ENCODE results near the gene MSI2. TPM values are rescaled to one million over a fixed set of nuclear protein-coding genes. Genes with fewer than 3 reads are reported as not detected.

Gene MSI2
- total RNA-seq, 1 donor from 2014 or later, result 110 TPM

GRCh38 chr17:57528058-57528451, 271.7 kb downstream of the MSI2 start:
- ATAC-seq (ENCODE audit: poor library complexity) (no peak), DNase-seq (no peak)
- intact Hi-C loops (cut with DNase I), result no loop called here

- ATAC-seq (ENCODE audit: poor library complexity), result no peak
- intact Hi-C loops (cut with DNase I), result no loop called here
- DNase-seq, result no peak
Measured at GRCh38 chr17:57530026-57530425, 273.7 kb downstream of the MSI2 start.

DNA sequence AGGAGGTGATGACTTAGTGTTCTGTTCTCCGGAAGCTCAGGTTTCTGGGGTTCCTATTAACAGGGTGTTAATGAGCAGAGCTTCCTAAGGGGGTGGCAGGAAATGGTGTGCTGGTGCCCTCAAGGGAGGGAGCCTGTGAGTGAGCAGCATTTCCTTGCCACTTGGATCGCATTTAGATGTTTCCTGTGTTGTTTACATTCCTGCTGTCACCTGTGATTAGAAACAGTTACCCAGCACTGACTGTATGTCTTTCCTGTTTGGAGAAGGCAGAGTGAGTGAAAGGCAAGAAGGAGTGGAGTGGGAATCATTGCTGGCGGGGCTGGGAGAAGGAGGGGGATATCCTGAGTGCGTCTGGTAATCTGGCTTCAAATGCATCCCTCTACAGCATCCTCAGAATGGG, 274.2 kb downstream of the MSI2 start:
- no peak for DNase-seq
- ATAC-seq (ENCODE audit: poor library complexity), result no peak
- intact Hi-C loops (cut with DNase I), result no loop called here

- ATAC-seq (ENCODE audit: poor library complexity) (no peak), DNase-seq (no peak)
- intact Hi-C loops (cut with DNase I), result no loop called here
Measured at GRCh38 chr17:57531078-57531477, 274.8 kb downstream of the MSI2 start.

DNA sequence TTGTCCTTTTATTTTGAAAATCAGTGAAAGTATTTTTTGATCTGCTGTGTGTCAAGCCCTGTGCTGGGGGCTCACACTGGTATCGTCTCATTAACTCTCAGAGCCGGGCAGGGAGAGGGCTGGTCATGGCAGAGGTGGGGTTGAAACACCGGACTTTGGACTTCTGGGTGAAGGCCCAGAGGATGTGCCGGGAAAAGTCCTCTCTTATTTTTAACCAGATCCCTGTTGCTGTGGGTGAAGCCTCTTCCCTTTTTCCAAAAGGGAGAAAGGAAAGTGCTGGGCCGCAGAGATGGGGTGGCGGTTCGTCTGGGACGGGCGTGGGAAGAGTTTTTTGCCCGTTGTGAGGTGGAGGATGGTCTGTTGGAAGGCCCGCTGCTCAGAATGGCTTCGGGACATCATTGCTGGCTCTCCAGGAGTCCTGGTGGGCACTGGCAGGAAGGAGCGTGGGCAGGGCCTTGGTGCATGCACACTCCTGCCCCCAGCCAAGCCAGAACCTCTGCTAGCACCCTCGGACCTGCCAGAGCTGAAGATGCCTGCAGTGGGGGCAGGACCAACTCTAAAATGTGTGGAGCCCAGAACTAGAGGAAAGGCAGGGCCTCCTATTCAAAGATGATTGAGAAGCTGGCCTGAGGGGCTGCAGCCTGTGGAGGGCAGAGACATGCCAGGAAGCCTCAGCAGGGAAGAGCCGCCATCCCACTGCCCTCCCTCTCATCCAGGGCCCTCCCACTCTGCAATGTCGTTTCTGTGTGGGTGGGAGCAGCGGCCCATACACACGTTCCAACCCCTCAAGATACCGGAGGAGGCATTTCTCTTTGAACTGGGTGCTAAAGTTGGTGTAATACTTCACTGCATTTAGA, 275.6 kb downstream of the MSI2 start:
- ATAC-seq (ENCODE audit: poor library complexity) (no peak), DNase-seq (no peak)
- intact Hi-C loops (cut with DNase I), result no loop called here

DNA sequence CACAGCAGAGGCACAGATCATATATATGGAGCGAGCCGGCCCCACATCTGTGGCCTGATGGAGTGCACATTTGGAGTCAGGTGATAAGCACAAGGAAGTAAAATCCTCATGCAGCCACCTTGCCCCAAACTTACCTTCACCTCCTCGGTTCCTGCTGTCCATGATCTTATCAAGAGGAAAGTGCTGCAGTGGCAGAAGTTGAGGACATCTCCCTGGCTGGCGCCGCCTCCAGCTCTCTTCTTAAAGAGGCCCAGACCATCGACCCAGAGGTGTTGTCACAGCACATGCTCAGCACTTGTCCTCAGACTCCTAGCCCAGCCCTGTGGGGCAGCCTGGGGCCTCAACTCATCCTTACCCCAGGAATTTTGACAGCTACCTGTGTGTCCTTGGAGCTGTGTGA, 276.2 kb downstream of the MSI2 start:
- intact Hi-C loops (cut with DNase I), result no loop called here
- no peak for ATAC-seq (ENCODE audit: poor library complexity)
- DNase-seq, result no peak

GRCh38 chr17:57532966-57533365, 276.6 kb downstream of the MSI2 start:
- intact Hi-C loops (cut with DNase I), result no loop called here
- no peak for DNase-seq
- ATAC-seq (ENCODE audit: poor library complexity), result no peak

DNA sequence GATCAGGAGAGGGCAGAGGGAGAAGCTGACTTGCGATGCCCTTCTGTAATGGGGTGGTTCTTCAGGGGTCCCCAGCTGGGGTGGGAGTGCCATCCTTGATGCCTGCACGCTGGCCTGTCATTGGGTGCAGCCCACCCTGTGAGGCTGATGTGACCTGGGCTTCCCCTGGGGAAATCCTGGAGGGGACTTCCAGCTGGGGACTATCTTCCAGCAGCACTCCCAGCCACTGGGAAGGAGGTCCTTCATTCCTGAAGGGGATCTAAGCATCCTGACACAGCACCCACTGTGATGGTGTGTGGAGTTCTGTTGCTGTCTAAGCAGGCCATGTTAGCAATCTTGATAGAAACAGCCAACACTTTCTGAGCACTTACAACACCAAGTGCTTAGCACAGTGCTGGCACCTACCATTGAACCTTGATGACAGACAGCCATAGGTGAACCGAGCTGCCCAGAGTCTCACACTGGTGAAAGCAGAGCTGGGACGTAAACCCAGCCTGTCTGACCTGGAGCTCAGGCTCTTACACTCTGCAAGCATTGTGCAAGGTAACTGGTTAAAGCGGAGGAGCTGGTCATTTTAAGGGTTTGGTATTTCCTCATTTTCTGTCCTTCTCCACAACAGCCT, 277.5 kb downstream of the MSI2 start:
- ATAC-seq (ENCODE audit: poor library complexity) (peak; percentile 28), DNase-seq (no peak)
- intact Hi-C loops (cut with DNase I), result no loop called here

DNA sequence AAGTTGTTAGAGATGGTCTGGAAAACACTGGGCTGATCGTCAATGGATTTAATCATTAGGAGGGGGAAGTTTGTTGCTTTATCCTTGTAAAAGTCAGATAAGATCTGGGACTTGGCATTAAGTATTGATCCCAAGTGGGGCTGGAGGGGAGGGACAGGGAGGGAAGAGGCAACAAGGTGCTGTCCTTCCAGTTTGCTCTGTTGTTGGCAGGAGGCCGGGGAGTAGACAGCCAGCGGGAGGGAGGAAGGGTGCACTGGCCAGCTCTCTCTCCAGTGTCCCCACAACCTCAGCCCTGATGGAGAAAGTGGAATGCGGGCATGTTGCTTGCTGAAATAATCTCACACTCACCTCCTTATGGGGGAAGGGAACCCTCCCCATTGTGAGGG, 278.5 kb downstream of the MSI2 start:
- DNase-seq, result no peak
- intact Hi-C loops (cut with DNase I), result no loop called here
- peak; percentile 48 for ATAC-seq (ENCODE audit: poor library complexity)

DNA sequence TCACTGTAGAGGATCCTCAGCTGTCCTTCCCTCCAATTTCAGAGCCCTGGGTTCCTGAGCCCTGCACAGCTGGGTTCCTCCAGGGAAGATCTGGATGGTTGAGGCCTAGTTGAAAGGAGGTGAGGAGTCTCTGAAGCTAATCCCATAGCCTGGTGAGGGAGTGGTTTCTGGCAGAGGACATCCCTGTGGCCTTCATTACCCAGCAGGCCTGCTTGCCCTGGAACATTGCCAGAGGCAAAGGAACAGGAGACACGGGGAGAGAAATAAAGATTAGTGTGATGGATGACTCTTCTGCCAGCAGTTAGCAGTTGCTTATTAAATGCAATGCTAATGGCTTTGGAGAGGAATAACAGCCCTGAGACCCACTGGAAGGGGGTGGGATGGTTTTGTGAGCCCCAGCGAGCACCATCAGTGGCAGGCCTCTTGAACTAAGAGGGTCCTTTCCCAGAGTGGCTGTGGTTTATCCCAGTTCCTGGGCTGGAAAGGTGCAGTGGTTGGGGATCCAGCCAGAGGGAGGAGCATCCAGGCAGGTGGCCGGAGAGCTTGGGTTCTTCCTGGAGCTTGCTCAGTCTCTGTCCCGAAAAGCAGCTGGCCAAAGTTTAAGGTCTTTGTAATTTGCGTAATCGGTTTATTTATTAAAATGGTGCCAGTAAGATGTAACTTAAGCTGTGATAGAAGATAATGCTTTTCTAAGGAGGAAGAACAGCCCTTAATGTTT, 279.1 kb downstream of the MSI2 start:
- DNase-seq (no peak), ATAC-seq (ENCODE audit: poor library complexity) (peak; percentile 29)
- intact Hi-C loops (cut with DNase I), result no loop called here

GRCh38 chr17:57536289-57536688, 280.0 kb downstream of the MSI2 start:
- intact Hi-C loops (cut with DNase I), result no loop called here
- ATAC-seq (ENCODE audit: poor library complexity), result no peak

DNA sequence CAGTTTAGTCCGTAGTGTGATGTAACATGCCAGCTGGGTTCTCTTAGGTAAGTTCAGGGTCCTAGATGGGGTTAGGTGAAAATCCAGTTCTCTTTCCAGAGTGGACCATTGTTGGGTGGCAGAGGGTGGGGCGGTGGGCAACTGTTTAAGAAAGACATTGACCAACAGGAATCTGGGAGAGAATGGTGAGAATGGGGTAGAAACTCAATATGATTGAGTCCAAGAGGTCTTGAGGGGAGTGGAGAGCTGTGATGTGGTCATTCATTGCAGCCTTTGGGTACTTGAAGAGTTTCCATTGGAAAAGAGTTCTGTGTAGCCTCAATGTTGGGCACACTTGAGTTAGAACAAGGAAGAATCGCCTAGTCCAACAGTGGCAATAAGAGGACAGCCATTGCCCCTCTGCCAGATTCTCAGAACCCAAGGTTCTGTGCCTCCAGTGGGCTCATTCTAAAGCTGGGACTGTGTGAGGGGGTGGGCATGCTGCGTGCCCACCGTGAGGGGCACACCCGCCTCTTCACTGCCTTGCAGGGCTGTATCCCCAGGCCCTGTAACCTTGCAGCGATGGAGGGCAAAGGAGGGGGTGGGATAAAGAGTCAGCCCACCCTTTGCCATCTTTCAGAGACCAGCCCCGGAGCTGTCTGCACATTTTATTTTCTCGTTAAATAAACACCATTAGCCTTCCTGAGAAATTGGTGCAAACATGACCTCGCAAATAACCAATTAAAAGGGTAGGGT, 280.6 kb downstream of the MSI2 start:
- intact Hi-C loops (cut with DNase I), result no loop called here
- ATAC-seq (ENCODE audit: poor library complexity) (no peak), DNase-seq (no peak)

More at GRCh38 chr17:57536289-57536688, 280.0 kb downstream of the MSI2 start:
- DNase-seq, result no peak

GRCh38 chr17:57537524-57538410, 281.4 kb downstream of the MSI2 start:
- no peak for ATAC-seq (ENCODE audit: poor library complexity)
- intact Hi-C loops (cut with DNase I), result no loop called here
- no peak for DNase-seq

- ATAC-seq (ENCODE audit: poor library complexity), result no peak
- intact Hi-C loops (cut with DNase I), result no loop called here
Measured at GRCh38 chr17:57538736-57539456, 282.6 kb downstream of the MSI2 start.

DNA sequence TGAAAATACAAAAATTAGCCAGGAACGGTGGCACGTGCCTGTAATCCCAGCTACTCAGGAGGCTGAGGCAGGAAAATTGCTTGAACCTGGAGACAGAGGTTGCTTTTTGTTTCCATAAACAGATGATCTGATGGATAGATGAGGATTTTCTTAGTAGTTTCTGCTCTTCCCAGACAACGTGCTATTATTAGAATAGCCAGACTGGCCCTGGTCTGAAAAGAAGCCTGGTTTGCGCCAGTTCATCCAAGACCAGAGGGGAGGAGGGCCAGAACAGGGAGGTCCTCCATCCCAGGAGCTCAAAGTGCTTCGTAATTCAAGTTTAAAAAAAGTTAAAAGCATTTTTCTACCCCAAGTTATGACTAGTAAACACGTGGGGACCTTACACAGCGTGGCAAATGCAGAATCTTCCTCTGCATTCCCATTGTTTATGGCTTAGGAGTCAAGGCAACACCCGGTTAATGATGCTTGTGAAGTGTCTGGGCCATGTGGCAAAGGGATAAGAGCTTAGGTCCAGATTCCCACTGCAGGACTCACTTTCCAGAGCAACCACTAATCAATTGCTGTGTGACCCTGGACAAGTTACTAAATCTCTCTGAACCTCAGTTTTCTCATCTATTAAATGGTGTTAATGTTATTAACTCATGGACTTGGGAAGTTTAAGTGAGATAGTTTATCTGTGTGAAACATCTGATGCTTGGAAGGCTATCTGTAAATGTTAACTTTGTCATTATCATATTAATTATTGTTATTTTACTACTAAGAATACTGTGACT, 283.4 kb downstream of the MSI2 start:
- intact Hi-C loops (cut with DNase I), result no loop called here
- DNase-seq, result no peak
- ATAC-seq (ENCODE audit: poor library complexity), result no peak

More at GRCh38 chr17:57538736-57539456, 282.6 kb downstream of the MSI2 start:
- no peak for DNase-seq

DNA sequence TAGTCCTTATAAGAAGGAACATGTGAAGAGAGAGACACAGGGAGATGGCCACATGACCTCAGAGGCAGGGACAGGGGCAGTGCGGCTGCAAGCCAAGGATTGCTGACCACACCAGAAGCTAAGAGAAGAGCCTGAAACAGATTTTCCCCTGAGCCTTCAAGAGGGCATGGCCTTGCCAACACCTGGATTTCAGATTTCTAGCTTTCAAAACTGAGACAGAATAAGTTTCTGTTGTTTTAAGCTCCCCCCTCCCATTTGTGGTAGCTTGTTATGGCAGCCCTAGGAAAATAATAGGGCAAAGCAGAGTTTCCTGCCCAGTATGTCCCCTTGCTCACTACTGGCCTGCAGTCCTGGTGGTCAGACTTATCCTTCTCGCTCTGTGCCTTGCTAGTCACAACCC, 284.3 kb downstream of the MSI2 start:
- DNase-seq, result no peak
- intact Hi-C loops (cut with DNase I), result no loop called here
- ATAC-seq (ENCODE audit: poor library complexity), result no peak

DNA sequence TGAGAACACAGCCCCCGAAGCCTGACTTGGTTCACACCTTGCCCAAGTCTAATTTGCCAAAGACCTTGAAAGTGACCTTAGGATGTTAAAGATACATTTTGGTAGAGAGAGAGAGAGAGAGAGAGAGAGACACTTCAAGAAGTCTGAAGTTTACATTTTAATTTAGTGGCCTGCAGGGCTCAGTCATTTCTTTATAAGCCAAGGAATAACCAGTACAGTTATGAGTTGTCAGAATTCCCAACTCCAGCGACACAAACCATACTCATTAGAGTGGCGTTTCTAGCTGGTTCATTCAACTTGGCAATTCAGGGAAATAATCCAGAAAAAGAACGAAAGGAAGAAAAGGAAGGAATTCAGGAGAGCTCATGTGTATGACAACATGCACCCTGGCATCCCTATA, 284.7 kb downstream of the MSI2 start:
- no peak for DNase-seq
- intact Hi-C loops (cut with DNase I), result no loop called here
- no peak for ATAC-seq (ENCODE audit: poor library complexity)

All from Right ventricle myocardium superior (tissue), 1 donor.